Uterus (tissue), 4 donors: Measurements from ENCODE around the gene IQSEC1. TPM values are rescaled to one million over a fixed set of nuclear protein-coding genes. Genes with fewer than 3 reads are reported as not detected.

ENCODE experiments used
- DNase-seq, 2 donors: peaks; one replicate each; pipeline ENCODE4 v3.0.0-alpha.2; 2019 to 2020
- H3K27ac ChIP-seq, 2 donors: fragments of 200-600 bp; sonication (generic); 1 replicate in 1 of 2; 2 replicates in 1 of 2; pipeline ENCODE4 v1.5.1; 2016 to 2018
- H3K27me3 ChIP-seq, 2 donors: fragments of 200-600 bp; sonication (generic); one replicate each; pipeline ENCODE4 v1.5.1; 2018 to 2019; ENCODE audit warnings: control low read depth in 1 of 2
- H3K36me3 ChIP-seq, 2 donors: fragments of 200-600 bp; sonication (generic); one replicate each; pipeline ENCODE4 v1.5.1; 2019; ENCODE audit warnings: control low read depth in 1 of 2
- H3K4me1 ChIP-seq, 2 donors: fragments of 200-600 bp; sonication (generic); one replicate each; pipeline ENCODE4 v1.5.1; 2018 to 2019; ENCODE audit warnings: control low read depth in 1 of 2
- H3K4me3 ChIP-seq, 2 donors: fragments of 200-600 bp; sonication (generic); 1 replicate in 1 of 2; 2 replicates in 1 of 2; pipeline ENCODE4 v1.5.1; 2018 to 2019; ENCODE audit warnings: mild to moderate bottlenecking in 1 of 2
- H3K9me3 ChIP-seq, 2 donors: fragments of 200-600 bp; sonication (generic); one replicate each; pipeline ENCODE4 v1.5.1; 2019; ENCODE audit warnings: control low read depth in 1 of 2
- CTCF ChIP-seq, 4 experiments: fragments of 200-600 bp in 2 of 4; fragments of 450-650 bp in 2 of 4; sonication (generic) in 2 of 4; IDR thresholded peaks; one replicate each; pipeline ENCODE4 v1.5.1; 2016 to 2019; ENCODE audit warnings: antibody characterized with exemption in 4 of 4, mild to moderate bottlenecking in 2 of 4, moderate library complexity in 1 of 4
- POLR2A ChIP-seq, 2 donors: fragments of 450-650 bp; IDR thresholded peaks; one replicate each; pipeline ENCODE4 v1.6.1; 2016; ENCODE audit warnings: antibody characterized with exemption in 2 of 2, mild to moderate bottlenecking in 1 of 2, moderate library complexity in 1 of 2
- intact Hi-C: fragments of 100-400 bp; cut with DNase I; formaldehyde crosslinking; loops from one replicate; pipeline ENCODE4 v1.15.1; 2023; ENCODE audit warnings: low total_unique reads
- total RNA-seq, 4 donors: library from RNA; depleted of rRNA in 3 of 4; stranded (reverse); fragments of >200 nt in 3 of 4; gene quantifications; one replicate each; pipeline versions ENCODE4 v1.1.0 to v1.2.4, GENCODE V29; 2014 to 2023
- donor health status: DM: yes; HTN: yes; CAD: no.

IQSEC1 gene
- total RNA-seq, 4 donors from 2014 or later: 17.9 to 61.4 (median 49.7) TPM

GRCh38 chr3:12959410-12959809, 113.8 kb downstream of the IQSEC1 start:
- TF ChIP-seq CTCF (IDR thresholded peaks at IDR 0.05): no peak
- peak overlapping the region; percentile 4 to 13 for H3K27ac ChIP-seq

GRCh38 chr3:12957824-12958792, 115.1 kb downstream of the IQSEC1 start:
- no peak overlapping the region for H3K4me3 ChIP-seq
- no peak for TF ChIP-seq POLR2A (IDR thresholded peaks at IDR 0.05)
- no peak for TF ChIP-seq CTCF (IDR thresholded peaks at IDR 0.05)
- no peaks in the 10 kb centered on the region for H3K36me3 ChIP-seq
- no peaks in the 10 kb centered on the region for H3K9me3 ChIP-seq
- peak overlapping the region in 1 of 2 donors; percentile 40 for H3K27ac ChIP-seq
- intact Hi-C loops: no loop called here
- peaks cover 0 to 15% of the 10 kb centered on the region in 2 donors for H3K4me1 ChIP-seq
- no peaks in the 10 kb centered on the region for H3K27me3 ChIP-seq
- DNase-seq: no peak

More at GRCh38 chr3:12959410-12959809, 113.8 kb downstream of the IQSEC1 start:
- intact Hi-C loops: no loop called here
- peaks cover 0 to 15% of the 10 kb centered on the region in 2 donors for H3K4me1 ChIP-seq
- no peaks in the 10 kb centered on the region for H3K27me3 ChIP-seq
- DNase-seq: no peak
- no peaks in the 10 kb centered on the region for H3K36me3 ChIP-seq
- H3K4me3 ChIP-seq: no peak overlapping the region
- H3K9me3 ChIP-seq: no peaks in the 10 kb centered on the region

- H3K27me3 ChIP-seq: no peaks in the 10 kb centered on the region
- no peaks in the 10 kb centered on the region for H3K9me3 ChIP-seq
- H3K27ac ChIP-seq: peak overlapping the region in 1 of 2 donors; percentile 40
- TF ChIP-seq POLR2A (IDR thresholded peaks at IDR 0.05): no peak
- TF ChIP-seq CTCF (IDR thresholded peaks at IDR 0.05): no peak
- H3K4me3 ChIP-seq: no peak overlapping the region
- DNase-seq: no peak
- no peaks in the 10 kb centered on the region for H3K36me3 ChIP-seq
- intact Hi-C loops: no loop called here
- peaks cover 0 to 15% of the 10 kb centered on the region in 2 donors for H3K4me1 ChIP-seq
Observed at GRCh38 chr3:12957339-12957738, 115.9 kb downstream of the IQSEC1 start.

- peaks cover 0 to 15% of the 10 kb centered on the region in 2 donors for H3K4me1 ChIP-seq
Observed at GRCh38 chr3:12956316-12956660, 116.9 kb downstream of the IQSEC1 start.

More at GRCh38 chr3:12956316-12956660, 116.9 kb downstream of the IQSEC1 start:
- Histone ChIP-seq H3K9me3 (no peaks in the 10 kb centered on the region), H3K27me3 (no peaks in the 10 kb centered on the region), H3K36me3 (no peaks in the 10 kb centered on the region), H3K27ac (peak overlapping the region; percentile 4 to 40), H3K4me3 (no peak overlapping the region)
- TF ChIP-seq CTCF (IDR thresholded peaks at IDR 0.05): no peak
- no peak for TF ChIP-seq POLR2A (IDR thresholded peaks at IDR 0.05)
- intact Hi-C loops: no loop called here
- DNase-seq: no peak
